ENCODE results near the gene MIF4GD. TPM values are rescaled to one million over a fixed set of nuclear protein-coding genes. Genes with fewer than 3 reads are reported as not detected.
A peak's percentile ranks its signal among the peaks of the same experiment; 100 is the strongest.

MIF4GD gene
- total and polyA plus RNA-seq, 10 of the 15 experiments (the other 5 are each of a cell fraction or from before 2014, with no cell fraction given): 22.8 to 96.2 (median 60.1) TPM

DNA sequence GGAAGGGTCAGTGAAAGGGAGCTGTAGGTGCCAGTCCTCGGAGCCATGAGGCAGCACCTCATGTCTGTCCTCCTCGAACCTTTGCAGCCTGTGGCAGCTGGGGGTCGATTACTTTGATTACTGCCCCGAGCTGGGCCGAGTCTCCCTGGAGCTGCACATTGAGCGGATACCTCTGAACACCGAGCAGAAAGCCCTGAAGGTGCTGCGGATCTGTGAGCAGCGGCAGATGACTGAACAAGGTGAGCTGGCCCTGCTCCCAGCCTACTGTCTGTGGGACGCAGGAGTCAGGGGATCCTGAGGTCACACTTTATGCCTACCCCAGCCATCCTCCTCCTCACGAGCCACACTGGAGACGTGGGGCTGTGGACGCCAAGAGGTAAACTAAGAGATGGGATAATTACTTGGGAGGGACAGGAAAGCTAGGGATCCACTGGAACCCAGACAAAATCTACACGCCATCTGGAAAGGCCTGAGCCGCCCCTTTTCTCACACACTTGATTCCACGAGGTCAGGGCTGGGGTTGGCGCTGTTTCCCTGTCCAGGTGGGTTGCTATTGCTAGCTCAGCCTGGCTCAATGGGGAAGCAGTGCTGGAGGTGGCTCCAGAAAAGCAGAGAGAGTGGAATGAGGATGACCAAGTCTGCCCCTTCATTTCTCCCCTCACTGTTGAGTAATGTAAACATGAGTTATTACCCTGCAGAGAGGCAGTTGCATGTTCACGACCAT, 39.1 kb downstream of the MIF4GD start:
- CTCF ChIA-PET: interaction anchor here (1.4 to 1.6 kb wide), 3 partner anchors 31 to 270 kb away, joined by 4 to 5 read pairs (median 4); no protein-coding TSS in a partner anchor
- intact Hi-C loops (cut with micrococcal nuclease; ENCODE audit: unreplicated experiment) (no loop called here), in situ Hi-C loops (cut with MboI) (no loop called here)
- WGBS (ENCODE audit: insufficient coverage, insufficient replicate concordance, low lambda C conversion rate, missing lambda C conversion rate): 97% methylated on average over 18 of the region's 18 CpGs
- Histone ChIP-seq H3K4me2 (ENCODE audit: control insufficient read depth, insufficient read depth) (no peak overlapping the region), H3K9me3 (replicated peaks; ENCODE audit: control insufficient read depth, insufficient read depth, low read length) (no peaks in the 10 kb centered on the region), H4K20me1 (ENCODE audit: control insufficient read depth, insufficient read depth) (no peaks in the 10 kb centered on the region), H3K36me3 (ENCODE audit: control insufficient read depth in 2 of 2, insufficient read depth in 2 of 2, low read length in 1 of 2) (peaks cover 34 to 43% of the 10 kb centered on the region in 2 experiments), H3K27me3 (replicated peaks in 1 of 2; ENCODE audit: control insufficient read depth in 2 of 2, insufficient read depth in 2 of 2, low read length in 1 of 2) (no peaks in the 10 kb centered on the region), H3K79me2 (ENCODE audit: control insufficient read depth, insufficient read depth, low read length) (no peaks in the 10 kb centered on the region), H3K4me1 (ENCODE audit: control insufficient read depth, insufficient read depth, low read length) (no peaks in the 10 kb centered on the region), H3K9ac (ENCODE audit: control insufficient read depth, insufficient read depth, low read length) (no peak overlapping the region), H3K4me3 (no peak overlapping the region), H3K27ac (ENCODE audit: control insufficient read depth, insufficient read depth) (no peak overlapping the region), H2AFZ (ENCODE audit: control insufficient read depth, low read depth, low read length) (no peak overlapping the region)
- SMC1A ChIA-PET (ENCODE audit: uncharacterized antibody, unreplicated experiment): no interaction called here
- DNase-seq (ENCODE audit: low read depth, low spot score): no peak
- RAD21 ChIA-PET (ENCODE audit: unreplicated experiment): interaction anchor here (1.0 kb wide), 1 partner anchor 29 kb away, joined by 3 read pairs; the partner anchor contains the start of gene GGA3
- FAIRE-seq: no peak
- BruUV-seq (replicated peaks): no TSS peak
- POLR2A ChIA-PET: no interaction called here
- ATAC-seq: no peak
- TF ChIP-seq RBBP5 (conservative IDR thresholded peaks at IDR 0.05) (no peak), POLR2A (IDR thresholded peaks at IDR 0.05; ENCODE audit: low read depth, low read length) (peak; percentile 41; the same call in 1 of the 2 replicates)

DNA sequence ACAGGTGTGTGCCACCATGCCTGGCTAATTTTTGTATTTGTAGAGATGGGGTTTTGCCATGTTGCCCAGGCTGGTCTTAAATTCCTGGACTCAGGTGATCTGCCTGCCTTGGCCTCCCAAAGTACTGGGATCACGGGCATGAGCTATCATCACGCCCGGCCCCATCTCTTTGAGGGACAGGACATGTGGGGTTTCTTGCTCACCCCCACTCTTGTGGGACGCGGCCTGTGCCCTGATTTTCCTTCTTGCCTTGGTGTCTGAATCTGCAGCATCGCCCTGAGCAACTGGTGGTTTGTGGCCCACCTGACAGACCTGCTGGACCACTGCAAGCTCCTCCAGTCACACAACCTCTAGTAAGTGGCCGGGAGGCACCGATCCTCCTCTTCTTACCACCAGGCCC, 40.0 kb downstream of the MIF4GD start:
- POLR2A ChIA-PET: interaction anchor here (0.8 kb wide), 1 partner anchor 39 kb away, joined by 5 read pairs; no protein-coding TSS in a partner anchor
- no peak overlapping the region for H2AFZ ChIP-seq (ENCODE audit: control insufficient read depth, low read depth, low read length)
- no peak overlapping the region for H3K27ac ChIP-seq (ENCODE audit: control insufficient read depth, insufficient read depth)
- H3K4me3 ChIP-seq: no peak overlapping the region
- H3K9me3 ChIP-seq (replicated peaks; ENCODE audit: control insufficient read depth, insufficient read depth, low read length): no peaks in the 10 kb centered on the region
- peaks cover 33 to 41% of the 10 kb centered on the region in 2 experiments for H3K36me3 ChIP-seq (ENCODE audit: control insufficient read depth in 2 of 2, insufficient read depth in 2 of 2, low read length in 1 of 2)
- no TSS peak for BruUV-seq (replicated peaks)
- WGBS (ENCODE audit: insufficient coverage, insufficient replicate concordance, low lambda C conversion rate, missing lambda C conversion rate): 99% methylated on average over 8 of the region's 8 CpGs
- ATAC-seq (no peak), FAIRE-seq (no peak), DNase-seq (ENCODE audit: low read depth, low spot score) (no peak)
- no peak overlapping the region for H3K9ac ChIP-seq (ENCODE audit: control insufficient read depth, insufficient read depth, low read length)
- H3K4me2 ChIP-seq (ENCODE audit: control insufficient read depth, insufficient read depth): no peak overlapping the region
- SMC1A ChIA-PET (ENCODE audit: uncharacterized antibody, unreplicated experiment): interaction anchor here (0.9 to 1.0 kb wide), 2 partner anchors 96 to 112 kb away, joined by 3 read pairs; no protein-coding TSS in a partner anchor
- H3K4me1 ChIP-seq (ENCODE audit: control insufficient read depth, insufficient read depth, low read length): no peaks in the 10 kb centered on the region
- no peaks in the 10 kb centered on the region for H4K20me1 ChIP-seq (ENCODE audit: control insufficient read depth, insufficient read depth)
- CTCF ChIA-PET: interaction anchor here (0.9 to 2.1 kb wide), 5 partner anchors 8 to 269 kb away, joined by 3 to 6 read pairs (median 4); no protein-coding TSS in a partner anchor
- RAD21 ChIA-PET (ENCODE audit: unreplicated experiment): interaction anchor here (1.0 kb wide), 1 partner anchor 30 kb away, joined by 3 read pairs; the partner anchor contains the start of gene GGA3
- H3K79me2 ChIP-seq (ENCODE audit: control insufficient read depth, insufficient read depth, low read length): no peaks in the 10 kb centered on the region
- H3K27me3 ChIP-seq (replicated peaks in 1 of 2; ENCODE audit: control insufficient read depth in 2 of 2, insufficient read depth in 2 of 2, low read length in 1 of 2): no peaks in the 10 kb centered on the region
- in situ Hi-C loops (cut with MboI) (no loop called here), intact Hi-C loops (cut with micrococcal nuclease; ENCODE audit: unreplicated experiment) (no loop called here)
- TF ChIP-seq EGR1 (IDR thresholded peaks at IDR 0.05; ENCODE audit: borderline replicate concordance in 1 of 2, low read depth in 2 of 2, low read length in 2 of 2) (no peak), HDAC2 (IDR thresholded peaks at IDR 0.05) (no peak), MYC (IDR thresholded peaks at IDR 0.05; ENCODE audit: insufficient read depth, insufficient read length, insufficient replicate concordance, low read length, severe bottlenecking) (no peak), TCF12 (IDR thresholded peaks at IDR 0.05; ENCODE audit: low read depth, low read length) (no peak), SMAD1 (IDR thresholded peaks at IDR 0.05; ENCODE audit: low read depth, partially characterized antibody) (no peak), NR2C2 (IDR thresholded peaks at IDR 0.05; ENCODE audit: borderline replicate concordance, control insufficient read depth, insufficient read length, low read depth) (no peak), MYB (IDR thresholded peaks at IDR 0.05; ENCODE audit: borderline replicate concordance, low read depth, low read length) (no peak), TBL1XR1 (IDR thresholded peaks at IDR 0.05; ENCODE audit: low read depth, low read length) (no peak)
- TF ChIP-seq, protein P1, sequence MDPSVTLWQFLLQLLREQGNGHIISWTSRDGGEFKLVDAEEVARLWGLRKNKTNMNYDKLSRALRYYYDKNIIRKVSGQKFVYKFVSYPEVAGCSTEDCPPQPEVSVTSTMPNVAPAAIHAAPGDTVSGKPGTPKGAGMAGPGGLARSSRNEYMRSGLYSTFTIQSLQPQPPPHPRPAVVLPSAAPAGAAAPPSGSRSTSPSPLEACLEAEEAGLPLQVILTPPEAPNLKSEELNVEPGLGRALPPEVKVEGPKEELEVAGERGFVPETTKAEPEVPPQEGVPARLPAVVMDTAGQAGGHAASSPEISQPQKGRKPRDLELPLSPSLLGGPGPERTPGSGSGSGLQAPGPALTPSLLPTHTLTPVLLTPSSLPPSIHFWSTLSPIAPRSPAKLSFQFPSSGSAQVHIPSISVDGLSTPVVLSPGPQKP (IDR thresholded peaks at IDR 0.05; ENCODE audit: low read depth, low read length): no peak
- TF ChIP-seq, protein P2, sequence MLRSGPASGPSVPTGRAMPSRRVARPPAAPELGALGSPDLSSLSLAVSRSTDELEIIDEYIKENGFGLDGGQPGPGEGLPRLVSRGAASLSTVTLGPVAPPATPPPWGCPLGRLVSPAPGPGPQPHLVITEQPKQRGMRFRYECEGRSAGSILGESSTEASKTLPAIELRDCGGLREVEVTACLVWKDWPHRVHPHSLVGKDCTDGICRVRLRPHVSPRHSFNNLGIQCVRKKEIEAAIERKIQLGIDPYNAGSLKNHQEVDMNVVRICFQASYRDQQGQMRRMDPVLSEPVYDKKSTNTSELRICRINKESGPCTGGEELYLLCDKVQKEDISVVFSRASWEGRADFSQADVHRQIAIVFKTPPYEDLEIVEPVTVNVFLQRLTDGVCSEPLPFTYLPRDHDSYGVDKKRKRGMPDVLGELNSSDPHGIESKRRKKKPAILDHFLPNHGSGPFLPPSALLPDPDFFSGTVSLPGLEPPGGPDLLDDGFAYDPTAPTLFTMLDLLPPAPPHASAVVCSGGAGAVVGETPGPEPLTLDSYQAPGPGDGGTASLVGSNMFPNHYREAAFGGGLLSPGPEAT (IDR thresholded peaks at IDR 0.05; ENCODE audit: low read depth): no peak
